ENCODE measurements around the gene JAZF1. TPM values are rescaled to one million over a fixed set of nuclear protein-coding genes. Genes with fewer than 3 reads are reported as not detected.

JAZF1 gene
- total RNA-seq, 1 donor from 2014 or later = 33.8 TPM

DNA sequence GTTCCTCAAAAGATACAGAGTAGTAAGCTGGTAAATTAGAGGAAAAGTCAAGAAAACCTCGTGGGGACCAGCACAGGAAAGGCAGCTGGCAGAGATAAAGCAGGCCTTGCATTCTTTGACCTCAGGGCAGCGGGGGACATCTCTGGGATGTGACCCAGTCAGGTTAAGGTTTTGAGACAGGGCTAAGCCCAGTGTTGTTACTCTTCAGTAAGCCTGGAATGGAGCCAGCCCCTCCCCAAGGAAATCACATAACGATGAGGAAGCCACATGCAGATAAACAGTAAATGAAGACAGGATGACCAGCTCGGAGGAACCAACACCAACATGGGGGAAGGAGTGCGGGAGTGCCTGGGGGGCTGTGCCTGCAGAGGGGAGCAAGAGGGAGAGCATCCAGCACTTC, 99.6 kb downstream of the JAZF1 start:
- Mint-ChIP-seq H3K36me3 (ENCODE audit: low read depth) (no peaks in the 10 kb centered on the region), H3K27me3 (ENCODE audit: low read depth) (no peaks in the 10 kb centered on the region), H3K4me3 (ENCODE audit: unreplicated experiment) (no peak overlapping the region), H3K9me3 (ENCODE audit: low read depth) (no peaks in the 10 kb centered on the region), H3K4me1 (ENCODE audit: low read depth) (peaks cover 52% of the 10 kb centered on the region), H3K27ac (ENCODE audit: unreplicated experiment) (peak overlapping the region; percentile 52)
- DNase-seq (ENCODE audit: low spot score) = no peak
- TF ChIP-seq, protein P1, sequence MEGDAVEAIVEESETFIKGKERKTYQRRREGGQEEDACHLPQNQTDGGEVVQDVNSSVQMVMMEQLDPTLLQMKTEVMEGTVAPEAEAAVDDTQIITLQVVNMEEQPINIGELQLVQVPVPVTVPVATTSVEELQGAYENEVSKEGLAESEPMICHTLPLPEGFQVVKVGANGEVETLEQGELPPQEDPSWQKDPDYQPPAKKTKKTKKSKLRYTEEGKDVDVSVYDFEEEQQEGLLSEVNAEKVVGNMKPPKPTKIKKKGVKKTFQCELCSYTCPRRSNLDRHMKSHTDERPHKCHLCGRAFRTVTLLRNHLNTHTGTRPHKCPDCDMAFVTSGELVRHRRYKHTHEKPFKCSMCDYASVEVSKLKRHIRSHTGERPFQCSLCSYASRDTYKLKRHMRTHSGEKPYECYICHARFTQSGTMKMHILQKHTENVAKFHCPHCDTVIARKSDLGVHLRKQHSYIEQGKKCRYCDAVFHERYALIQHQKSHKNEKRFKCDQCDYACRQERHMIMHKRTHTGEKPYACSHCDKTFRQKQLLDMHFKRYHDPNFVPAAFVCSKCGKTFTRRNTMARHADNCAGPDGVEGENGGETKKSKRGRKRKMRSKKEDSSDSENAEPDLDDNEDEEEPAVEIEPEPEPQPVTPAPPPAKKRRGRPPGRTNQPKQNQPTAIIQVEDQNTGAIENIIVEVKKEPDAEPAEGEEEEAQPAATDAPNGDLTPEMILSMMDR (IDR thresholded peaks at IDR 0.05) = no peak

DNA sequence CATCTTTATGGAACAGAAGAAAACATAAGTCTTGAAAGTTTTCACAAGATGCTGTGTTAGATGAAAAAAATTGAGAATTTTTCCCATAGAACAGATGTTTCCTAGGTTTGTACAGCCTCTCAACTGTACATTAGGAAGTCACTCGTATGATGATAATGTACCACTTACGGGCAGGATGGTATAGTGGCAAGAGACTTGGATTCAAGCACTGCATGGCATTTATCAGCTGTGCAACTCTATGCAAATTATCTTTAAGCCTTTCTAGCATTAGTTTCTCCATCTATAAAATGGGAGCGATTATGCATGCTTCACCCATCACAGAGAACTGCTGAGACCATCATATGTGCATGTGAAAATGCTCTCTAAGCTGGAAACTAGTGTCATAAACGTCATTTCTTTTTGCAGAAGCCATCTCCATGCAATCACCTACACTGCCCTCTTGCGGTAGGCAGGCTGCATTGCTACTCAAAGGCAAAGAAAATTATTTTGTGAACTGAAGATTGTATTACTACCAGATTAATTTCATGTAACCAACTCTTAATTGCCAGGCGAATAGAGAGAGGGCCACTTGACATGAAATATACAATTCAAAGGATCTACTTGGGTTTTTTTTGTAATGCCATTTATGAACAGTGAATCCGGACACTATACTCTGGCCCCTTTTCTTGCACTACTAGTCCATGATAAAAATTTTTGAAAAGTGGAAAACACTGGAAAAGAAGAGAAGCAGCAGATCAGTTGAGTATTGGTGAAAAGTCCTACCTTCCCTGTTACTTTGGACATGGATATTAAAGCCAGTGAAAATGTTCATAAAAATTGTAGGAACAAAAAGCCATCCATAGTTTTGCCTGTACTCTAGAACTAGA, 102.3 kb downstream of the JAZF1 start:
- H3K27ac Mint-ChIP-seq (ENCODE audit: unreplicated experiment) = no peak overlapping the region
- no peak overlapping the region for H3K4me3 Mint-ChIP-seq (ENCODE audit: unreplicated experiment)
- no peaks in the 10 kb centered on the region for H3K27me3 Mint-ChIP-seq (ENCODE audit: low read depth)
- H3K9me3 Mint-ChIP-seq (ENCODE audit: low read depth) = no peaks in the 10 kb centered on the region
- no peak for DNase-seq (ENCODE audit: low spot score)
- no peaks in the 10 kb centered on the region for H3K36me3 Mint-ChIP-seq (ENCODE audit: low read depth)
- H3K4me1 Mint-ChIP-seq (ENCODE audit: low read depth) = peaks cover 42% of the 10 kb centered on the region
- TF ChIP-seq, protein P1 (IDR thresholded peaks at IDR 0.05) = peak; percentile 95

DNA sequence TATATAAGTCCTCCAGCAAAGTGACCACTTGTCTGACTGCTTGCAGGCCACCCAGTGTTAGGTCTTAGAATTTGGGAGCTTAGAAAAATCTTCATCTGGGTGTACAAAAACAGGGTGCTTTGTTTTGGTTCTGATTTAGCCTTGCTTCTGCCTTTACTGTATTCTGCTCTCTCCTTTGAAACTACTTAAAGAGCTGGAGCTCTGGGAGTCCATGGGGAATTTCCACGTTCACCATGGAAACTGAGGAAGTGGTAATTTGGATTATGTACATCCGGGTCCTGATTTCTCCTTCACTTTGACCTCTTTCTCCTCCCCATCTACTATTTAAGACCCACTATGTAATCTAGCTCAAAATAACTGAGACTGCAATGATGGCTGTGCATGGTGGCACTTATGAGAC, 103.0 kb downstream of the JAZF1 start:
- Mint-ChIP-seq H3K27ac (ENCODE audit: unreplicated experiment) (no peak overlapping the region), H3K4me1 (ENCODE audit: low read depth) (peaks cover 36% of the 10 kb centered on the region), H3K4me3 (ENCODE audit: unreplicated experiment) (no peak overlapping the region), H3K36me3 (ENCODE audit: low read depth) (no peaks in the 10 kb centered on the region), H3K9me3 (ENCODE audit: low read depth) (no peaks in the 10 kb centered on the region), H3K27me3 (ENCODE audit: low read depth) (no peaks in the 10 kb centered on the region)
- TF ChIP-seq, protein P1 (IDR thresholded peaks at IDR 0.05) = no peak
- DNase-seq (ENCODE audit: low spot score) = no peak

DNA sequence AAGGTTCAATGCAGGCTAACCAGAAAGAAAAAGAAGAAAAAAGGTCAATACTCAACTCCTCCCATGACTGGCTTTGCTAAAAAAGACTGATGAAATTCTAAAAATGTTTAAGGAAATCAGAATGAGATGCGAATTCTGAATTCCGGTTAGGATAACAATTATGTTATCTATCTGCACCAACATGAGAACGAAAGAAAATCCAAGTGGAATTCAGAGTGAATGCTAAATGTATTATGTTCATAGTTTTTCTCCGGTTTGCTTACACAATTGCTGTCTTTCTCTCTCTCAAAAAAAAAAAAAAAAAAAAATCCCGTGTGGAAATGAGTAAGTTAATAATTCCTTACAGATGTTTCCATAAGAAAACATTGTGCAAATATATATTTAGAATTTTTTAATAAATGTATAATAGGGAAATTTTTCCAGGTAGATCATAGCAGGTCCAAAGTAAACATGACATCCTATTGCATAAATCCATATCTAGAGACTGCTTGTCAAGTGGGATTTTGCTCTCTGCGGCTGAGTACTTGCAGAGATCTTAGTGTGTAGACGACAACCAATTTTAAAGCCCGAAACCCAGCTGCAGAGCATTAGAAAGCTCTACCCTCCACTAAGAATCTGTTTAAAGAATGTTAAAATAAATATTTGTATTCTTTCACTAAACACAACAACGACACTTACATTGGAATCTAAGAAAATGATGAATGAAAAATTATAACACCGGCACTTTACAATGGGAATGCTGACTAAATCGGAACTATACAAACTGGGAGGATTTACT, 104.0 kb downstream of the JAZF1 start:
- Mint-ChIP-seq H3K9me3 (ENCODE audit: low read depth) (no peaks in the 10 kb centered on the region), H3K4me3 (ENCODE audit: unreplicated experiment) (no peak overlapping the region), H3K4me1 (ENCODE audit: low read depth) (peaks cover 37% of the 10 kb centered on the region), H3K36me3 (ENCODE audit: low read depth) (no peaks in the 10 kb centered on the region), H3K27me3 (ENCODE audit: low read depth) (no peaks in the 10 kb centered on the region), H3K27ac (ENCODE audit: unreplicated experiment) (no peak overlapping the region)
- no peak for DNase-seq (ENCODE audit: low spot score)
- TF ChIP-seq, protein P1 (IDR thresholded peaks at IDR 0.05) = no peak

DNA sequence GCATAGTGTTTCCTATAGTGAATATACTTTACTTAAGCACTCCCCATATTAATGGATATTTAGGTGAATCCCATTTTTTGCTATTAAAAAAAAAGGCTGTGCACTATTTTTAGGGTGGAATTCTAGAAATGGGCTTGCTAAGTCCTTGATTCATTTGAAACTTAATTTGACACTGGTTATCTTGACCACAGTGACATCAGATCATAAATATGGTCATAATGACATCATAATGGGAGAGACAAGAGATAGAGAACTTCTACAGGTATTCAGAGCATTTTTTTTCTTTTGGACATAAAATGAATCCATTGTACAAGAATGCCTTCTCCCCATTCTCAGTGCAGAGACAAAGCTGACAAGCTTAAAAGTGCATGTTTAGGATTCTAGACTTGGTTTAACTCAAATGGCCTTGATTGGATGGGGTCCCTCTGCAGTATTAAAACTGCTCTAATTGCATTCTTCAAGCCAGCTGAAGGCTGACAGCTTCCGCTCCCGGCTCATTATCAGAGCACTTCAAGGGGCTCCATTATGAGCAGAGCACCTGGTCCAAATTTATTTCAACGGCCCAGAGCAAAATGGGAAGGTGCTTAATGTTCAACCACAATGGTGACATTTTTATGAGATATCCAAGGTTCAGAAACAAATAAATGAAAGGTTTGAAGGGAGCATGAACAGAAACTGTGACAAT, 104.8 kb downstream of the JAZF1 start:
- H3K36me3 Mint-ChIP-seq (ENCODE audit: low read depth) = no peaks in the 10 kb centered on the region
- no peaks in the 10 kb centered on the region for H3K9me3 Mint-ChIP-seq (ENCODE audit: low read depth)
- TF ChIP-seq, protein P1 (IDR thresholded peaks at IDR 0.05) = no peak
- H3K4me1 Mint-ChIP-seq (ENCODE audit: low read depth) = peaks cover 40% of the 10 kb centered on the region
- no peaks in the 10 kb centered on the region for H3K27me3 Mint-ChIP-seq (ENCODE audit: low read depth)
- H3K27ac Mint-ChIP-seq (ENCODE audit: unreplicated experiment) = no peak overlapping the region
- H3K4me3 Mint-ChIP-seq (ENCODE audit: unreplicated experiment) = no peak overlapping the region
- no peak for DNase-seq (ENCODE audit: low spot score)

All from chondrocyte (in vitro differentiated cells).